GM21723 (cell line): ENCODE data around the gene TNFAIP8.
"Not testable (repeated sequence)": the region's sequence is repeated elsewhere in the genome, so short reads cannot be mapped to it uniquely, and the experiment has no call there.

ENCODE experiments used
- ATAC-seq: cut with Tn5 transposase; IDR thresholded peaks from one replicate; pipeline ENCODE4 v1.9.1; 2021; ENCODE audit warnings: mild to moderate bottlenecking, moderate library complexity; ENCODE audit not compliant: unreplicated experiment

Gene TNFAIP8

GRCh38 chr5:119412279-119413227 lies 56.7 kb downstream of the TNFAIP8 start:
- ATAC-seq, result no peak

- peak; percentile 42 for ATAC-seq
These were observed 58.4 kb downstream of the TNFAIP8 start for GRCh38 chr5:119414124-119414734.

GRCh38 chr5:119417891-119418605 lies 62.2 kb downstream of the TNFAIP8 start:
- ATAC-seq, result no peak

GRCh38 chr5:119418606-119419100 lies 62.8 kb downstream of the TNFAIP8 start:
- ATAC-seq, result peak; percentile 64

GRCh38 chr5:119420169-119420568 lies 64.3 kb downstream of the TNFAIP8 start:
- ATAC-seq, result no peak

GRCh38 chr5:119426057-119426456 lies 70.2 kb downstream of the TNFAIP8 start:
- no peak for ATAC-seq

GRCh38 chr5:119427060-119427459 lies 71.2 kb downstream of the TNFAIP8 start:
- no peak for ATAC-seq

GRCh38 chr5:119427596-119427995 lies 71.8 kb downstream of the TNFAIP8 start:
- not testable (repeated sequence) for ATAC-seq

- not testable (repeated sequence) for ATAC-seq
These were observed 72.3 kb downstream of the TNFAIP8 start for GRCh38 chr5:119428166-119428565.

GRCh38 chr5:119428574-119428973 lies 72.8 kb downstream of the TNFAIP8 start:
- not testable (repeated sequence) for ATAC-seq

- not testable (repeated sequence) for ATAC-seq
These were observed 76.9 kb downstream of the TNFAIP8 start for GRCh38 chr5:119432674-119433237.

GRCh38 chr5:119435436-119436132 lies 79.8 kb downstream of the TNFAIP8 start:
- peak; percentile 95 for ATAC-seq

GRCh38 chr5:119437785-119438586 lies 82.2 kb downstream of the TNFAIP8 start:
- not testable (repeated sequence) for ATAC-seq

- not testable (repeated sequence) for ATAC-seq
These were observed 82.7 kb downstream of the TNFAIP8 start for GRCh38 chr5:119438587-119438917.

GRCh38 chr5:119439140-119439631 lies 83.4 kb downstream of the TNFAIP8 start:
- ATAC-seq, result peak; percentile 57

GRCh38 chr5:119439632-119440031 lies 83.8 kb downstream of the TNFAIP8 start:
- ATAC-seq, result not testable (repeated sequence)

- not testable (repeated sequence) for ATAC-seq
These were observed 88.8 kb downstream of the TNFAIP8 start for GRCh38 chr5:119444643-119445042.

- no peak for ATAC-seq
These were observed 89.7 kb downstream of the TNFAIP8 start for GRCh38 chr5:119445544-119445943.
